Skeletal muscle tissue (tissue), 4 donors: ENCODE measurements around the gene APBB2. TPM values are rescaled to one million over a fixed set of nuclear protein-coding genes. Genes with fewer than 3 reads are reported as not detected.
"Not testable (repeated sequence)": the region's sequence is repeated elsewhere in the genome, so short reads cannot be mapped to it uniquely, and the experiment has no call there.

Source experiments
- H3K27ac ChIP-seq: one replicate; pipeline ENCODE4 v1.7.0; 2013; ENCODE audit warnings: mild to moderate bottlenecking, low read depth, low read length, inconsistent platforms
- H3K27me3 ChIP-seq, 3 donors: one replicate each; pipeline ENCODE4 v1.7.0; 2013; ENCODE audit warnings: low read length in 3 of 3; ENCODE audit not compliant: control insufficient read depth in 3 of 3, insufficient read depth in 3 of 3
- H3K36me3 ChIP-seq, 3 donors: one replicate each; pipeline ENCODE4 v1.7.0; 2013; ENCODE audit warnings: low read length in 3 of 3; ENCODE audit not compliant: control insufficient read depth in 3 of 3, insufficient read depth in 3 of 3
- H3K4me1 ChIP-seq, 3 donors: one replicate each; pipeline ENCODE4 v1.7.0; 2013; ENCODE audit warnings: low read length in 3 of 3, mild to moderate bottlenecking in 3 of 3; ENCODE audit not compliant: control insufficient read depth in 3 of 3, insufficient read depth in 3 of 3
- H3K4me3 ChIP-seq, 3 donors: one replicate each; pipeline ENCODE4 v1.7.0; 2013; ENCODE audit warnings: low read length in 3 of 3
- H3K9ac ChIP-seq, 3 donors: one replicate each; pipeline ENCODE4 v1.7.0; 2013; ENCODE audit warnings: low read length in 3 of 3, mild to moderate bottlenecking in 3 of 3, moderate library complexity in 2 of 3, low read depth in 1 of 3
- H3K9me3 ChIP-seq, 3 donors: one replicate each; pipeline ENCODE4 v1.7.0; 2013; ENCODE audit warnings: low read length in 3 of 3; ENCODE audit not compliant: control insufficient read depth in 3 of 3
- total RNA-seq: library from RNA; depleted of rRNA; stranded (reverse); fragments of >200 nt; gene quantifications from one replicate; pipeline ENCODE4 v1.2.3, GENCODE V29; 2014
- donor health status: Osteomylitis.

The APBB2 gene
- total RNA-seq, 1 donor from 2014 or later, result 41.2 TPM

DNA sequence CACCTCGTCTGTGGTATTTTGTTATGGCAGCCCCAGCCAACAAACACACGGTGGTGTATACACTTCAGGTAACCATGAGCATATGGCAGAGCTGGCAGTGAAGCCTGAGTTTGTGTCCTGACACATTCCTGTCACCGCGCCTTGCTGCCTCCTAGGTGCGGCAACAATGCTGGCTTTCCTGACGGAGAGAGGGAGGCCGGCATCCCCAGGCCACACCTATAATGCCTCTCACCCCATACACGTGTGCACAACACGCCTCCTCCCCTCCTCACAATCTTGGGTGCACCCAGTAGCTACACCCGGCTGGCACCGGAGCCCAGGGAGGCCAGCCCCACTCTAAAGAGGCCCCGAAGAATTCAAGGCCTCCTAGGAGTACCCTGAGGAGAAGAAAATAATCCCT lies 306.0 kb downstream of the APBB2 start:
- Histone ChIP-seq H3K36me3 (no peaks in the 10 kb centered on the region), H3K27me3 (no peaks in the 10 kb centered on the region), H3K27ac (no peak overlapping the region), H3K9ac (peak overlapping the region in 1 of 3 donors; percentile 54), H3K4me1 (peaks cover 11 to 26% (median 21%) of the 10 kb centered on the region in 3 donors), H3K9me3 (no peaks in the 10 kb centered on the region), H3K4me3 (peak overlapping the region in 1 of 3 donors; percentile 29)

- no peak overlapping the region for H3K27ac ChIP-seq
- no peaks in the 10 kb centered on the region for H3K9me3 ChIP-seq
- H3K27me3 ChIP-seq, result no peaks in the 10 kb centered on the region
- no peak overlapping the region for H3K9ac ChIP-seq
- H3K4me1 ChIP-seq, result peaks cover 8 to 22% (median 17%) of the 10 kb centered on the region in 3 donors
- H3K4me3 ChIP-seq, result no peak overlapping the region
- peaks cover 0 to 2% (median 0%) of the 10 kb centered on the region in 3 donors for H3K36me3 ChIP-seq
Observed at GRCh38 chr4:40905414-40905813, 308.9 kb downstream of the APBB2 start.

DNA sequence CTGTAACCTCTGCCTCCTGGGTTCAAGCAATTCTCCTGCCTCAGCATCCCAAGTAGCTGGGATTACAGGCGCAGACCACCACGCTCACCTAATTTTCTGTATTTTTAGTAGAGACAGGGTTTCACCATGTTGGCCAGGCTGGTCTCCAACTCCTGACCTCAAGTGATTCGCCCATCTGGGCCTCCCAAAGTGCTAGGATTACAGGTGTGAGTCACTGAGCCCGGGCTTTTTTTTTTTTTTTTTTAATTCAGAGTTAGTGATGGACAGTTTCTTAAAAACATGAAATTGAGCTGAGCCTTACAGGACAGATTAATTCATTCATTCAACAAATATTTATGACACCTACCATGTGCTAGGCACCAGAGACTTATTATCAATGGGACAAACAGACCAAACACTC lies 313.8 kb downstream of the APBB2 start:
- H3K27me3 ChIP-seq, H3K9me3 ChIP-seq, H3K36me3 ChIP-seq, H3K9ac ChIP-seq, H3K27ac ChIP-seq, H3K4me3 ChIP-seq: not testable (repeated sequence)
- H3K4me1 ChIP-seq, result peaks cover 0 to 15% (median 5%) of the 10 kb centered on the region in 3 donors

DNA sequence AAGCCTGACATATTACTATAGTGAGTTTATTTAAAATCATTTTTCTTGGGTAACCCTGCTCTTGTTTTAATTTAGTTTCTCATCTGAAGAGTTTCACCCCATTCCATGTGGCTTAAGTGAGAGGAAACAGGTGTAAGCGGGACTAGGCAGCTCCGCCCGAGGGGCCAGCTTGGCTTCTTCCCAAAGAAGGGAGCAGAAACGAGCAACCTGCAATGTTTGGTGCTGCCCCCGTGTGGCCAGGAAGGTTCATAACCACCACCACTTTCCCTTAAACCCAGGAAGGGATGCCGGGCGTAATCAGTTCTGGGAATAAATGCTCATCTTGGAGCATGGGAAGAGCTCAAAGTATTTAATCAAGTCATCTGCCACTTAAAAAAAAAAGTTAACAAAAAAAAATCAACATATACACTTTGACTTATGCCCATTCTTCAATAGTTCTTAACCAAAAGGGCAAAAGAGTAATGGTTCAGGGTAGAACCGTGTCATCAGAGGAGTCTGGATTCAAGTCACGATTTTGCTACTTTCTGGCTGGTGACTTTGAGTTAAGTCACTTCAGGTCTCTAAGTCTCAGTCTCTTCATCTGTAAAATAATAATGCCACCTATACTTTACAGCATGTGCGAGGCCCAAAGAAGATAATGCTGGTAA lies 316.7 kb downstream of the APBB2 start:
- Histone ChIP-seq H3K27ac (no peak overlapping the region), H3K36me3 (peaks cover 4 to 12% (median 4%) of the 10 kb centered on the region in 3 donors), H3K4me3 (no peak overlapping the region)

DNA sequence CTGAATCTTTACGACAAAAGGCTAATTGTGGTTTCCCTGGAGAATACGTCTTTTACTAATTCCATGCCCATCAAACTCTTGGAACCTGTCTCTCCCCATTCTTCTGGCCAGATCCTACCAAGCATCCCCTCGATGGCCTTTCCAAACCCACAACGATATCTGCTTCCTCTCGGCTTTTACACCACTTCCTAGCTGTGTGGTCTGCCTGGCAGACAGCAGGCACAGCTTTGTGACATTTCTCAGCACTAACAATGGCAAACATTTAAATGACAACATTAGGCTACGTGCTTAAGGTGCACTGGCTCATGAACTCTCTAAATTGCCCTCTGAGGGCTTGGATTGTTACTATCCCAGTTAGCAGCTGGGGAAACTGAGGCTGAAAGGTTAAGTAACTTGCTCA lies 323.6 kb downstream of the APBB2 start:
- Histone ChIP-seq H3K36me3 (peaks cover 12 to 33% (median 20%) of the 10 kb centered on the region in 3 donors), H3K4me3 (no peak overlapping the region), H3K4me1 (no peaks in the 10 kb centered on the region), H3K9me3 (no peaks in the 10 kb centered on the region), H3K27me3 (no peaks in the 10 kb centered on the region), H3K27ac (no peak overlapping the region), H3K9ac (no peak overlapping the region)

More for the DNA sequence above, 316.7 kb downstream of the APBB2 start:
- Histone ChIP-seq H3K4me1 (peaks cover 0 to 15% (median 5%) of the 10 kb centered on the region in 3 donors), H3K9me3 (no peaks in the 10 kb centered on the region), H3K9ac (no peak overlapping the region), H3K27me3 (no peaks in the 10 kb centered on the region)

DNA sequence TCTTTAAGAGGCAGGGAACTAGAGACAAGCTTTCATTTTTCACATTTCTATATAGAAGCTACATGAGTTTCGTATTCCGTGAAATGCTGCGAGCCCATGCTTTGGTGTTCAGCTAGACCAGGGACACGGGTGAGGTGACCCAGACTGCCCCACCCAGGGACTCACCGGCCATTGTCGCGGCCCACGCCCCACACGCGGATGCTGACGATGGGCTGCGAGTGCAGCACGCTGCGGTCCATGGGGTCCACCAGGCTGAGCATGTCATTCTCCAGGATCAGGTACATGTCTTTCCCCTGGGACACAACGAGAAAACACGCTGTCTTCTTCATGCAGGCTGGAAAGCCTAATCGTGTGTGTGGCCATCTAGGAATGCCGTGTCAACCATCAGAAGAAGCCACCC lies 324.1 kb downstream of the APBB2 start:
- H3K36me3 ChIP-seq, result peaks cover 12 to 32% (median 20%) of the 10 kb centered on the region in 3 donors
- H3K9ac ChIP-seq, result no peak overlapping the region
- H3K9me3 ChIP-seq, result no peaks in the 10 kb centered on the region
- no peak overlapping the region for H3K4me3 ChIP-seq
- no peaks in the 10 kb centered on the region for H3K27me3 ChIP-seq
- H3K4me1 ChIP-seq, result no peaks in the 10 kb centered on the region
- H3K27ac ChIP-seq, result no peak overlapping the region

DNA sequence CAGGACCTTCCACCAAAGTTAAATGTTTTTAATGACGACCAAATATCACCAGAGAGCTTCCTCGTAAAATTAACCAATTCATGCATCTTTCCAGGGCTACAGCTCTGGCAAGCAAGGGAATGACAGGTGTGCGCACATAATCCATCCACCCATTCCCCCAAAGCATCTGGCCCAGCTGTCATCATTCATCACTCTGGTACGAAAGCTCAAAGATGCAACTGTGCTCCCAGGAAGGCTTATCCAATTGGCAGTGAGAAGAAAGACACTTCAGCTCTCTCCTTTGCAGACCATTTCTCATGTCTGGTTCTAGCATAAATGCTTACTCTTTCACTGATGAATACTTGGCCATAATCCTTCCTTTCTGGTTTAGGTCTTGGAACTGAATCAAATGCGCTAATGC lies 325.4 kb downstream of the APBB2 start:
- H3K36me3 ChIP-seq, result peaks cover 12 to 30% (median 20%) of the 10 kb centered on the region in 3 donors
- no peaks in the 10 kb centered on the region for H3K27me3 ChIP-seq
- H3K27ac ChIP-seq, result no peak overlapping the region
- H3K9ac ChIP-seq, result no peak overlapping the region
- no peak overlapping the region for H3K4me3 ChIP-seq
- H3K4me1 ChIP-seq, result no peaks in the 10 kb centered on the region
- no peaks in the 10 kb centered on the region for H3K9me3 ChIP-seq

DNA sequence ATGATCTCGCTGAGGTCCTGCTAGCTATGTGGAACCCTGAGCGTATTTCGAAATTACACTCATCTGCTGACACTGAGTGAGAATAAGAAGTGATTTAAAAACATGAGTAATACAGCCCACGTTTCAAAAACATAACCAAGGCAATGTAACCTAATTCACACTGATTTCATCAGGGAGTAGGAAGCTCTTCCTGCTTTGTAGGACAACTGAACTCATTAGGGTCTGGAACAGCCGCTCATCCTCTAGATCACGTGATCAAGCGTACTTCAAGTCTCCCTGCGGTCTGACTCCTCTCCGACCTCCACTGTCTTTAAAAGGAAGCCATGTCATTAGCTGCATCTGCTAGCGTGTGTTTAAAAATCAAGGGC lies 326.6 kb downstream of the APBB2 start:
- Histone ChIP-seq H3K36me3 (peaks cover 11 to 27% (median 19%) of the 10 kb centered on the region in 3 donors), H3K4me1 (no peaks in the 10 kb centered on the region), H3K27me3 (no peaks in the 10 kb centered on the region), H3K4me3 (no peak overlapping the region), H3K9me3 (no peaks in the 10 kb centered on the region), H3K9ac (no peak overlapping the region), H3K27ac (peak overlapping the region; percentile 36)

GRCh38 chr4:40886931-40887763 lies 327.2 kb downstream of the APBB2 start:
- H3K36me3 ChIP-seq, result peaks cover 13 to 24% (median 21%) of the 10 kb centered on the region in 3 donors
- peak overlapping the region; percentile 36 for H3K27ac ChIP-seq
- H3K4me1 ChIP-seq, result no peaks in the 10 kb centered on the region
- no peaks in the 10 kb centered on the region for H3K27me3 ChIP-seq
- no peak overlapping the region for H3K4me3 ChIP-seq
- no peak overlapping the region for H3K9ac ChIP-seq
- no peaks in the 10 kb centered on the region for H3K9me3 ChIP-seq

- Histone ChIP-seq H3K36me3 (peaks cover 8 to 16% (median 9%) of the 10 kb centered on the region in 3 donors), H3K27me3 (no peaks in the 10 kb centered on the region), H3K4me3 (no peak overlapping the region), H3K9ac (no peak overlapping the region), H3K27ac (no peak overlapping the region), H3K9me3 (no peaks in the 10 kb centered on the region), H3K4me1 (no peaks in the 10 kb centered on the region)
Observed at GRCh38 chr4:40881851-40882250, 332.5 kb downstream of the APBB2 start.
